ENCODE results near the gene SLC12A8.
"Not testable (repeated sequence)": the region's sequence is repeated elsewhere in the genome, so short reads cannot be mapped to it uniquely, and the experiment has no call there.

Gene SLC12A8

GRCh38 chr3:125108833-125109535 is 103.6 kb downstream of the SLC12A8 start:
- no peak for DNase-seq

DNA sequence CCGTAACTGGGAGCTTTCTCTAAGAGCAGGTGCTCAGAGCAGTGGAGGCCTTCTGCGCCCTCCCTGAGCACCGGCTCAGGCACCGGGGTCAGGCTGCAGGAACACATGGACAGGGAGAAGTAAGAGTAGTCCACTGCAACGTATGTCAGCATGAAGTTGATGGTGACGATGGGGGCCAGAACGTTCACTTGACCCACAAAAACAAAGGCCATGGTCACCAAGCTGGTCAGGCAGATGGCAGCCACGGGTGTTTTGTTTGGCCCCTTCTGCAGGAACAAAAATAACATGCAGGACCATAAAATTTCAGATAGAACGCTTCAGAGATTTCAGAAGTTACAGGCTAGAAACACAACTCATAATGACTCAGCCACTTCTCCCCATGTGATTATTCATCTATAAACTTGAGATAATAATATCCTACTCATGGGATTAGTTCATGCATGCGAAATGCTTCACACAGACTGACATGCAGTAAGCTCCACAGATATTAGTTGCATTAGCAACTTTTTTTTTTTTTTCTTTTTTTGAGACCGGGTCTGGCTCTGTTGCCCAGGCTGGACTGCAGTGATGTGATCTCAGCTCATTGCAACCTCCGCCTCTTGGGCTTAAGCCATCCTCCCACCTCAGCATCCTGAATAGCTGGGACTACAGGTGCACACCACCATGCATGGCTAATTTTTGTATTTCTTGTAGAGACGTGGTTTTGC is 104.5 kb downstream of the SLC12A8 start:
- DNase-seq = no peak

GRCh38 chr3:125107363-125107762 is 105.2 kb downstream of the SLC12A8 start:
- DNase-seq = no peak

- DNase-seq = no peak
Observed at GRCh38 chr3:125105116-125105515, 107.4 kb downstream of the SLC12A8 start.

GRCh38 chr3:125104639-125105038 is 107.9 kb downstream of the SLC12A8 start:
- DNase-seq = no peak

- DNase-seq = no peak
Observed at GRCh38 chr3:125103406-125103805, 109.1 kb downstream of the SLC12A8 start.

GRCh38 chr3:125102470-125102869 is 110.1 kb downstream of the SLC12A8 start:
- no peak for DNase-seq

DNA sequence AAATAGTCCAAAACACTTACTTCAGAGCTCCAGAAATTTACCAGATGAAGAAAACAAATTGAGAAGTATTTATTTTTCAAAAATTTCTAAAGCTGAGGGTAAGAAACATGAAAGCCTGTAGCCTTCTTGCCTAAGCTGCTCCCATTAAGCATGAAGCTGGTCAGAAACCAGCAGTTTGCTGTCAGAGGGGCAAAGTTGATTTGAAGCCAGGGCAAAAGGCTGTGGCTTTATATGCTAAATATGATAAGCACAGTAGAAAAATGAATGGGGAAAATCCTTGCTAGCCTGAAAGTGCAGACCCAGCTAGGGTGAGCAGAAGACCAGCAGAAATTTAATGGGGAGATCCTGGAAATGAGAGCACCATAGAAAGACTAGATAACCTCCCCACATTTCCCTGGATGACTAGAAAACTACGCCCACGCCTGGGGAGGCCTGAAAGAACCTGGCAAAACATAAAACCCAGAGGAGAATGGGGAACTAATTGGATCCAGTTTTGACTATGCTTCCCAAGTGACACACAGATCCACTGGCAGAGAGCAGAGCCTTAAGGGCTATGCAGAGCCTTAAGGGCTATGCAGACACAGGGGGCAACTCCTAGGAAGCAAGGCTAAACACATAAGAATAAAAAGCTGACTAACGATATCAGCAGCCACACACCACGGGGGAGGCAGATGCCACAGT is 113.8 kb downstream of the SLC12A8 start:
- DNase-seq = no peak

DNA sequence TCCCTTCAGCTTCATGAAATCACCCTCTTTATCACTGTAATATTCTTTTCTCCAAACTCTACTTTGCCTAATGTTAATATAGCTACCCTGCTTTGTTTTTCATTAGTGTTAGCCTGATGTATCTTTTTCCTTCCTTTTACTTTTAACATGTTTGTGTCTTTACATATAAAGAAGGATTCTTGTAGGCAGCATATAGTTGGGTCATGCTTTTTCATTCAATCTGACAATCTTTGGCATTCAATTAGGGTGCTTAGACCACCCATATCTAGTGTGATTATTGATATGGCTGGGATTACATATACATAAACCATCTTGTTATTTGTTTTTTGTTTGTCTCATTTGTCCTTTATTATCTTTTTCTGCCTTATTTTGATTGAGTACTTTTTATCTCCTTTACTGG is 121.9 kb downstream of the SLC12A8 start:
- DNase-seq = no peak

GRCh38 chr3:125087768-125088391 is 124.7 kb downstream of the SLC12A8 start:
- DNase-seq = no peak

DNA sequence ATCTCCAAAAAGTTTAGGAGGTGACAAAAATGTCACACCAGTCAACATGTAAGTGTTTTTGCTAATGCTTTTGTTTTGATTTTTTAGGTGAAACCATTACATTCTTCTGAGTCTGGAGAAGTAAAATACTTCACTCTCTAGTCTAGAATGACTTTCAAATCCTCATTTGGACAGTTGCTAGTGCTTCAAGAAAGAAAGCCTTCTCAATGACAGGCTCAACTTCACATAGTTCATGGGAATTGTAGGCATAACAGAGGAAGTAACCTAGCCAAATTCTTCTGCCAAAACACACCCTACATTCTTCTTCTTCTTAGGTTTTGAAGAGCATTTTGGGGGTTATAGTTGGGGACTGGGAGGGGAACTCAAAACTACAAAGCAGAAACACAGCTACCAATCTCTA is 127.4 kb downstream of the SLC12A8 start:
- DNase-seq = no peak

DNA sequence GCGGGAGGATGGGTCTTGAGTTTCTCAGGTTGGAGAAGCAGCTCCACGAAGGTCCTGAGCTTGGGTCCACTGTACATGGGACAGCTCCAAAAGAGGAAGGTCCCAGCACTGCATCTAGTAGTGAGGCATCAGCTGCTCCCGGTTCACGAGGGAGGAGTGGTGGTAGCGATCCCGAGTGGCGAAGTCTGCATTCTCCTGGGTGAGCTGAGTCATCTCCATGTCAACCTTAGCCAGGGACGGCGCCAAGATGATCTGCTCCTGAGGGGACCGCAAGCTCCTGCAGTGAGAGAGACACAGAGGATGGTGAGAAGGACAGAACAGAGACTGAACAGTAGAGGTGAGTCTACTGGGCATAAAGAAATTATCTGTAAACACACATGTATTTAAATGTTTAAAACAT is 128.8 kb downstream of the SLC12A8 start:
- DNase-seq = no peak

DNA sequence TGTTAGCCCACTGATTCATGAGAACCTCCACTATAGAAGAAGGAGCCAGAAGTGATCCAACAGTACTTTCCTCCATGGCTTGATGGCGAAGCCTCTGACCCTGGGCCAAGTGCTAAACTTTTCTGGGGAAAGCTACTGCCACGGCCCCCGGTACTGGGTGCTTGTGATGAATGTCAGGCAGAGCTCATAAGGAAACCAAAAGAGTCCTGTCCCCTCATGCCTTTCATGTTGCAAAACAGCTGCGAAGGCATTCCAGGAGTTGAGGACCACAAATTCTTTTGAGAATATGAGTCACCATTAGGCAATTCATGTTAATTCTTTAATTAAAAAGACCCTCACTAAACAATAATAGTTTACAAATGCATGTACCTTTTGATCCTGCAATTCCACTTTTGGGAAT is 130.2 kb downstream of the SLC12A8 start:
- not testable (repeated sequence) for DNase-seq

DNA sequence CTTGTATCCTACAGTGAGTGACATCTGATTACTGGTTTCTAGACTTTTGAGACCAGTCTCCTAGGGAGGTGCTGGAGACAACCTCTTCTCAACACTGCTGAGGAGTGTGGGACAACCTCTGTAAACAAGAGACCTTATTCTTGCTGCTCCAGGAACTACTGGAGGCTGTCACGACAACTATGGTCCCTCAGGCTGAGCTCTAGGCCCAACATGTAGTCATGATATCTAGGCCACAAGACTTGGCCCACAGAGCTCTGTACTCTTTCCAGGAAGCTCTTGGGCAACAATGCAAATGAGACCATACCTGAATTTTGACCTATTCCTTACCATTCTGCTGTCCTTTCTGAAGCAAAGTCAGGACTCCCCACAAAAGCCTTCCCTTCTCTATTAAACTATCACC is 132.5 kb downstream of the SLC12A8 start:
- no peak for DNase-seq

DNA sequence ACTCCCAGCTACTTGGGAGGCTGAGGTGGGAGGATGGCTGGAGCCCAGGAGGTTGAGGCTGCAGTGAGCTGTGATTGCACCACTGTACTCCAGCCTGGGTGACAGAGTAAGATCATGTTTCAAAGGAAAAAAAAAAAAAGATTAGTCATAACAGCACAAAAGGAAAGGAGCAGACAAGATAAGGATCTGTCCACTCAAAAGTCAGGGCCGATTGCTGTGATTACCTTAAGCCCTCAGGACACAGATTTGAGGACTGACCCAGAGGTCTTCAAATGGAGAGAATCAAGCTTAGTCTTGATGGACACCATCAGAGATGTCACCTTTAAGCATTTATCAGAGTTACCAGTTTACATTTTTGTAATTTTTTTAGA is 132.9 kb downstream of the SLC12A8 start:
- no peak for DNase-seq

DNA sequence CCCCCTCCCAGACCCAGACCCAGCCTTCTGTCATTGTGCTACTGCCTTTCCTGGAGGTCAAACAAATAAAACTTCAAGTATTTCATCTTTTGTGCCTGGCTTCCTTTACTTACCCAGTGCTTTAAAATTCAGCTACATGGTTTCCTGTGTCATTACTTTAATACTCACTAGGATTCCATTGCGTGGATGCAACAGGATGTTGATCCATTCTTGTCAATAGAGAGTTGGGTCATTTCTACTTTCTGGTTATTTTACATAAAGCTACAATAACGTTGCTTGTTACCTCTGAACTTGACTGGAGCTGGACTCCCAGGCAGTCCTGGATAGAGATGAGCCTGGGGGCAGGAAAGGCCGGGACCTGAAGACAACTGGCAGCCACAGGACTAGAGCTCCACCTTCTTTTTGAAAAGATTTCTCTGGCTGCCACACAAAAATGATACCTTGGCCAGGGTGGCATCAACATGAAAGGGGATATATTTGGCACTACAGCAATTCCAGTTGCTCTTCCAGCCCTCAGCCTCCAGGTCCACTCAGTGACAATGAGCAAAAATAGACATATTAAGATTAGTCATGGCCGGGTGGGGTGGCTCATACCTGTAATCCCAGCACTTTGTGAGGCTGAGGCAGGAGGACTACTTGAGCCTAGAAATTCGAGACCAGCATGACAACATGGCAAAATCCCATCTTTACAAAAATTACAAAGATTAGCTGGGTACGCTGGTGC is 133.4 kb downstream of the SLC12A8 start:
- no peak for DNase-seq

DNA sequence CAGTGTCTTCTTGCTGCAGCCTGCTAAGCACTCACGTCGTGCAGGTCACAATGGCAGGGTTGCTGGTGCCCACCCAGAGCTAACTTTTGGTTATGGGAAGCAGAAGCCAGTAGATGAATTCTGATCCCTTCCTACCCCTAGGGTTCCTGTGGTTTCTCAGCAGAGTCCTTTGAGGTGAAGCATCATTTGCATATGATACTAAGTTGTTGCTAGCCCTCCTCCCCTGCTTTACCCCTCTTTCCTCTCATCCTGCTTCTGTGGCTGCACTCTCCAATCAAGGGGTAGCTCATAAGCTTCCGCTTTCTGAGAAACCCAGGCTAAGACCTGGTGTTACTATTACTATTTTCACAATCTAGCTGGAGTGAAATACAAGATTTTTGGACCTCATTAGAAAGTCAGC is 134.7 kb downstream of the SLC12A8 start:
- DNase-seq = no peak

DNA sequence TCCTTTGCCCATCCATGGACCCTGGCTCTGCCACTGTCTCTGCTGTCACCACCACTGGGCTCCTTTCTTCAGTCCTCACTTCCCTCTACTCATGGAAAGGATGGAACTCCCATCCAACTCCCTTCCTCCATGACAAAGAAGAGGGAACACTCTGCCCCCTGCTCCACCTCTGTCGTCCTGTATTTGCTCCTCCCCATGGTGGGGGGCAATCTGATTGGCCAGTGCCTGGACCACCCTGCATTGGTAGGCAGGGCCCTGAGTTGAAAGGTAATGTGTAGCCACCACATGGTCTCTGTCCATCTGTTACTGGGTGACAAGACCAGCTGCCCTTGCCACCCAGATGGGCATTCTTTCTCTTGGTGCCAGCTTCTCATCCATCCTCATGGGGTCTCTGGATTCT is 136.1 kb downstream of the SLC12A8 start:
- no peak for DNase-seq

GRCh38 chr3:125075738-125076137 is 136.8 kb downstream of the SLC12A8 start:
- DNase-seq = no peak

DNA sequence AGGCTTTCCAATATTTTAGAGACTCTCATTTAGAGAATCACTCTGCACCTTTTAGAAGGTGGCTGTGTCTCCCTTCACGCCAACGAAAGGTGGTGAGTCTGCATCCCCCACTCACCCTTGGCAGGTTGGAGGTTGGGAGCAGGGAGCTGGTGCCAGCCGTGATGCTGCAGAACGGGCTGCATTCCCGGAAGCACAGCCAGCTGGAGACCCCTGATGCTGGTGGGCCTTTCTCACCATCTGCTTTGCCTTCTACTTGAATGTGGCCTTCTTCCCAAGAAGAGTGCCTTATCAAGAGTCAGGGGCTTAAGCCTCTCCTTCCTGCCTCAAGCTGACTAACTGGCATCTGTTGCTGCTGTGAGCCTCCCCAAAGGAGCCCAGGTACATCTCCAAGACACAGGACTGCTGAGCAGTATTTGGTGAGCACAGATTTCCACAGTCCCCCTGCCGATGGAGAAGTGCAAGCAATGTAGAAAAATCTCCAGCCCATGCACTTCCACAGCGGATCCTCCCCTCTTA is 139.1 kb downstream of the SLC12A8 start:
- DNase-seq = no peak

GRCh38 chr3:125072749-125073389 is 139.7 kb downstream of the SLC12A8 start:
- DNase-seq = no peak

DNA sequence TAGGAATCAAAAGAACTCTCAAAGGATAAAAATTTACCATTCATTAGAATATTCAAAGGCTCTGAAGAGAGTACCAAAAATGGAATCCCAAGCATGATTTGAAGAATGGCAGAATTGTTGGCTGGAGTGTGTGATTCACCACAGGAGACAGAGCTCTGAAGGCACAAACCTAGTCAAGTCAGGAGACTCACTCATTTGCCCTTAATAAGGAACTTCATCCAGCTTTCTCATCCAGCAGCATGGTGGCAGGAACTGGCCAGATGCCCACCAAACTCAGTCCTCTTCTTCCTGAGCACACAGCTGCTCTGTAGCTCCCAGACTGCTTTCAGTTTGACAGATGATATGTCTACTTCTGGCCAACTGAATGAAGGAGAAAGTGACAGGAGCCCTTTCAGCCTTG is 140.2 kb downstream of the SLC12A8 start:
- no peak for DNase-seq

Data from activated gamma-delta T cell treated with Interleukin-2 at 50 U/mL for 16 hours (primary cell).